ENCODE data around the gene SIM1.

SIM1 gene, protein sequence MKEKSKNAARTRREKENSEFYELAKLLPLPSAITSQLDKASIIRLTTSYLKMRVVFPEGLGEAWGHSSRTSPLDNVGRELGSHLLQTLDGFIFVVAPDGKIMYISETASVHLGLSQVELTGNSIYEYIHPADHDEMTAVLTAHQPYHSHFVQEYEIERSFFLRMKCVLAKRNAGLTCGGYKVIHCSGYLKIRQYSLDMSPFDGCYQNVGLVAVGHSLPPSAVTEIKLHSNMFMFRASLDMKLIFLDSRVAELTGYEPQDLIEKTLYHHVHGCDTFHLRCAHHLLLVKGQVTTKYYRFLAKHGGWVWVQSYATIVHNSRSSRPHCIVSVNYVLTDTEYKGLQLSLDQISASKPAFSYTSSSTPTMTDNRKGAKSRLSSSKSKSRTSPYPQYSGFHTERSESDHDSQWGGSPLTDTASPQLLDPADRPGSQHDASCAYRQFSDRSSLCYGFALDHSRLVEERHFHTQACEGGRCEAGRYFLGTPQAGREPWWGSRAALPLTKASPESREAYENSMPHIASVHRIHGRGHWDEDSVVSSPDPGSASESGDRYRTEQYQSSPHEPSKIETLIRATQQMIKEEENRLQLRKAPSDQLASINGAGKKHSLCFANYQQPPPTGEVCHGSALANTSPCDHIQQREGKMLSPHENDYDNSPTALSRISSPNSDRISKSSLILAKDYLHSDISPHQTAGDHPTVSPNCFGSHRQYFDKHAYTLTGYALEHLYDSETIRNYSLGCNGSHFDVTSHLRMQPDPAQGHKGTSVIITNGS

DNA sequence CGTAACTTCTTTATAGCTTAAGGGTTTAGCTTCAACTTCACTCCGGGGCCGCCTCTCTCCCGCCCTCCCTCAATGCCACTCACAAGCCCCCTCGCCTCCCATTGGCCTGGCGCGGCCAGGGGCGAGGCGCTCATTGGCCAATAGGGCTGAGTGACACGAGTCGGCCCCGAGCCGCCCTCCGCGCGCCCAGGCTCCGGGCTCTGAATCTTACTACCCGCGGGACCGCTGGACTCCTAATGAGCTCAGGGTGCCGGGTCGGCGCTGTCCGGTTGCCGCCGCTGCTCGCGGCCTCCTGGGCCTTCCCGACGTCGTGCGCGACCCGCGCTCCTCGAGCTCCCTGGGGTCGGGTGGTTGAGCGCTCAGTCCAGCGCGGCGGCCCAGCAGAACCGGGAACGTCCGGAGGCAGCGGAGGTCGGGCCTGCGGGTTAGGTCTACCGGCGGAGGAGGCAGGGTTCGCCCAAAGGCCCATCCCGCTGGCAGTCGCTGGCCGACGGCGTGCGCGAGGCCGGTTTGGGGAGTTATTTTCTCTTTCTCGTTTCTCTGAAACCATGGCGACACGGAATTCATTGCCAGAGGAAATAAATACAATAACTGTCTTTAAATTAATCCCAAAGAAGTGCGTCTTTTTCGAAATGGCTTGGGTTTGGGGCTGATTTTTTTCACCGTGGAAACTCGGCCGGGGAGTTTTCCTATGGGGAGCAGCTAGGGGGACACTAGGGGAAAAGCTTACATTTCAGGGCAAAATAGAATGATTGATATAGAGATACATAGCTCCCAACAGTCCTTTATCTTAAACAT lies at the start of gene SIM1:
TSS of gene SIM1 (minus strand) at position 19 of the 798 bp plus-strand sequence. CDS start 1,453 bp downstream, outside the sequence.
- peak; percentile 99 for DNase-seq

- no peak for DNase-seq
Measured at GRCh38 chr6:100512203-100512862, 47.6 kb upstream of the SIM1 start.

- DNase-seq, result no peak
Measured at GRCh38 chr6:100509101-100509500, 44.4 kb upstream of the SIM1 start.

GRCh38 chr6:100506651-100507050 lies 41.9 kb upstream of the SIM1 start:
- no peak for DNase-seq

GRCh38 chr6:100504786-100505737 lies 40.3 kb upstream of the SIM1 start:
- no peak for DNase-seq

DNA sequence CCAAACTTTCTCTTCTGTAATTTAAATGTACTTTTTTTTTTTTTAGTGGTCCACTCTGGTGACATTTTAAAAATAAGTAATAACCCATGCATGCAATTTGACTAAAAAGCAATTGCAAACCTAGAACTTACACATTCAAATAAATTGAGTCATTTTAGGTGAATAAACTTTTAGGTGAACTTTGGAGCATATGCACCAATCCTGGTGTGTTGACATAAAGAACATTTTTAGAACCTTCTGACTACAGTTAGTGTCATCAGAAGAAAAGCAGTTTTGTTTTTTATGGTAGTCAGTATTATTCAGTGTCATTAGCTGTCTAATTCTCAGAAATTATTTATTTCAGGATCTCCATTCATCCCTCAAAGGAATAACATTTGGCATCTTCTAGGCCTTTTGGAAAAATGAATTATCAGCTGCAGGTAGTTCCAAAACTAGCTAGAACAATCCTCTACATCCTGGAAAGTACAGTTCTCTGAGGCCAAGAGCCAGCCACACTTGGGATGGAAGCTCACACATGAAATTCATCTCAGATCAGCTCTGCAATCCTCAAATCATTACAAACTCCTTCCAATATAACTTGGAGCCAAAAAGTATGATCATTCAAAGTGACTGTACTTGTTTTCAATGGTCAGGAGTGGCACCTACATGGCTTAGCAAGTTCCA lies 38.5 kb upstream of the SIM1 start:
- DNase-seq, result no peak

DNA sequence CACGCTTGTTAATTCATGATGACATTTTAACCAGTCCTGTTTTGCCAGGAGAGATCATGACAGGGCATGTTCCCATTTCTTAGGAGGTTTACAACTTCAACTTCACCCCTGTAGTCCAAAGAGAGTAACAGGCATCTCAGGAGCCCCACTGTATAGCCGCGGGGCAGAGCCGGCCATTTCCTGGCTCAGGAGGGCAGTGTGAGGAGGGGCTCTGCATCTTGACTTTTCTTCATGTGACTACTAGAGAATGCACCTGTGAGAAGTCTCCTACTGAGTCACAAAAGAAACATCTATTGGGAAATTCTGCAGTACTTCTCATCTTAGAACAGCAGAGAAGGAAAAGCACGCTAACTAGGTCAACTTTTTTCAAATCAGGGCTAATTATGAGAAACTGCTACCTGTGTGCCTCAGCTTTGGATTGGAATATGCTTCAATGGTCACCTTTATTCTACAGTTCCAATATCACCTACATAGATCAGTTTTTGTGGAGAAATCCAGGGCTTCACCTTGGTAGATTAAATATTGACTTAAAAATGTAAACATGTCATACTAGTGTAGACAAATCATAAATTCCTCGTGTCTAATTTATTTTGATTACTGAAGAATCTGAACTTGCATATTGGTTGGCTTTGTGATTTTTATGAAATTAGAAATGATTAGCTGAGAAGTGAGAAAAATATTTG lies 28.6 kb upstream of the SIM1 start:
- DNase-seq, result peak; percentile 59

DNA sequence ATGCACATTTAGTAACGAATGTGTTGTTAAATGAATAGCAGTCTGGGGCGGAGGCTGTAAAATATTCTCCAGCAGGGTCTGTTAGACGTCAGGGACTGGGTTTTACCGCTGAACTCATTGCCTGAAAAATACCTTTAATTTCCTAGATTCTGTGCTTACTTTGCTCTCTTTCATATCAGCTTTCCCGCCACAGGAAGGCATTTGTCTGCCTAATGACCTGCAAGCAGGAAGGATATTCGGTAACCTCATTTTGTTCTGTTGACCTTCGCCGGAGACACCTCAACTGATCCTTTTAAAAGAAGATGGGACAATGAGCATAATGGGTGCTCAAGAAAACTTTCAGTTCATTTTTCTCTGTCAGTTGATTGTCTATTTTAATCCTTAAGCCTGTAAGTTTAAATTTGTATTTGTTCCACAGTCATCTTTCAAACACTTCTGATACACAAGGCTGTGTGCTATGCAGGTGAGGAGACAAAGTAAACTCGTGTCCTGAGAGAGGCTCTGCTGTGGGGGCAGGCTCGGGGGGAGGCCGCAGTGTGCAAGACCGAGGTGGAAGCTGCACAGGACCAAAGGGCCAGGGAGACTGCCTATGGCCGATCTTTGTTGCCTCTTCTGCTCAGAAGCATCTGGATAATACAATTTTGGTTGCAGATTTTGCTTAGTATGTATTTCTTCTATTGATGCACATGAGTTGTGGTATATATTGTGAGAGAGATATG lies 27.4 kb upstream of the SIM1 start:
- peak; percentile 85 for DNase-seq

DNA sequence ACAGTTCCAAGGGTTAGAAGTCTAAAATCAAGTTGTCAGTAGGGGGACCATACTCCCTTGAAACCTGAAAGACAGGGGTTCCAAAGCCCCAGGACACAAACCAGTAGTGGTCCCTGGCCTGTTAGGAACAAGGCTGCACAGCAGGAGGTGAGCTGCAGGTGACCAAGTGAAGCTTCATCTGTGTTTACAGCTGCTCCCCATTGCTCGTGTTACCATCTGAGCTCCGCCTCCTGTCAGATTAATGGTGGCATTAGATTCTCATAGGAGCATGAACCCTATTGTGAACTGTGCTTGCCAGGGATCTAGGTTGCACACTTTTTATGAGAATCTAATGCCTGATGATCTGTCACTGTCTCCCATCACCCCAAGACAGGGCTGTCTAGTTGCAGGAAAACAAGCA lies 25.3 kb upstream of the SIM1 start:
- DNase-seq, result peak; percentile 70

DNA sequence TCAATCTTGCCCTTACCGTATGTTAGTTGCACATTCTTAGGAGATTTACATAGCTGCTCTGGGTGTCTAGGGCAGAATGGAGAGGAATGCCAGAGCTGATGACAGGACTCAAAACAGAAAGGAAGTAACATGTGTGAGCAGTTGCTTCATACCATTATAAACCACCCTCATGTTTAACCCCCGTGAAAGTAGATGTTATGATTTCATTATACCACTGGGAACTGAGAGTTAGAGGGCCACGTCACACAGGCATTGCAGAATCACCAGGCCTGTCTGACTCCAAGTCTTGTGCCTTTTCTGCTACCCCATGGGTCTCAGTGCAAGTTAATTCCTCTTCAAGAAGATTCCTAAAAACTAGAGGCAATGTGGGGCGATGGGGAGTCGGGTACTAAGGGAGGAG lies 23.5 kb upstream of the SIM1 start:
- DNase-seq, result no peak

DNA sequence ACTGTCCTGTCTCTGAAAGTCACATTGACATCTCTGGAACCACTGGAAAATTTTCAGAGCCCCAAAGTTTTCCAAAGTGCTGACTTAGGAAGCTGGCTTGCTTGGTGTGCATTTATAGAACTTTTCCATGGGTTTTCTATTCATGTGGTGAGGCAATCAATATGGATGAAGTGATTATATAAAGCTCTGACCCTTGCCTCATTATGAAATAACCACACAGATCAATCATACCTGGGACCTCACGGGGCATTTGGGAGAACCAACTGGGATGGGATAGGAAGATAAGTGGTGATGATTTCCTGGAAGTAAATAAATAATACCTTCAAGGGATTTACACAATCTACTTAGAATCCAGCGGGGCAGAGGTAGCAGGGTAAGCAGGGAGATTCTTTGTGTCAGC lies 22.9 kb upstream of the SIM1 start:
- no peak for DNase-seq

DNA sequence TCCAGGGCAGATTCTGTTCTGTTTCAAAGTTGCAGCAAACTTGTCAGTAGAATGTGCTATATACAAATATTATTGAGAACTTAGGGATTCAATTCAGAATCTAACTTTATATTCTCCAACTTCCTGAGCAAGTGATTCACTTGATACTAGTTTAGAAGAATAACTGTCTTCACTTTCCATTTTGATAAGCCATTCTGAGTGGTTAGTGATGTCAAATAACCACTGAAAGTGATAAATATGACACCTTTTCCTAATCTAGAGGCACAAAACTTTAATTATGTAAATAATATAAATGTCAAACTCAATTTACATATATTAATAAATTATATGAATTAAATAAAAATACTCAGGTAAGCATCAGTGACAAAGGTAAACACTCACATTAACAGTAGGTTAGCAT lies 20.5 kb upstream of the SIM1 start:
- no peak for DNase-seq

- DNase-seq, result no peak
Measured at GRCh38 chr6:100484474-100484873, 19.8 kb upstream of the SIM1 start.

DNA sequence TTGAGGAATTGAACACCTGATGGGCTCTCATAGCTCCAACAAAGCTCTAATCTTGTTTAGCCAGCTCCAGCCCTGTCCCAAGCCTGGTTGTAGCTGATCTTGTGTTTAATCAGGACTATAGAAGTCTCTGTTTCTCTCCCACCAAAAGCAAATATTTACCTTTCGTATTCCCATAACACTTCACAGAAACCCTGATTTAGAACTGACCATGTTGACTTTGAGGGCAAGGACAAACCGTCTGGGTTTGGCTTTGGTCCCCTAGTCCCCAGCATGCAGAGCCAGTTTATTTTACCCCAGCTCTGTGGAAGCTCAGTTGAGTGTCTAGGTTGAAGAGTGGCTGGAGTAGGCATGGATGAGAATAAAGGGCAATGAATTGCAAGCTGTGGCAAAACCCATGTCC lies 18.0 kb upstream of the SIM1 start:
- peak; percentile 98 for DNase-seq

DNA sequence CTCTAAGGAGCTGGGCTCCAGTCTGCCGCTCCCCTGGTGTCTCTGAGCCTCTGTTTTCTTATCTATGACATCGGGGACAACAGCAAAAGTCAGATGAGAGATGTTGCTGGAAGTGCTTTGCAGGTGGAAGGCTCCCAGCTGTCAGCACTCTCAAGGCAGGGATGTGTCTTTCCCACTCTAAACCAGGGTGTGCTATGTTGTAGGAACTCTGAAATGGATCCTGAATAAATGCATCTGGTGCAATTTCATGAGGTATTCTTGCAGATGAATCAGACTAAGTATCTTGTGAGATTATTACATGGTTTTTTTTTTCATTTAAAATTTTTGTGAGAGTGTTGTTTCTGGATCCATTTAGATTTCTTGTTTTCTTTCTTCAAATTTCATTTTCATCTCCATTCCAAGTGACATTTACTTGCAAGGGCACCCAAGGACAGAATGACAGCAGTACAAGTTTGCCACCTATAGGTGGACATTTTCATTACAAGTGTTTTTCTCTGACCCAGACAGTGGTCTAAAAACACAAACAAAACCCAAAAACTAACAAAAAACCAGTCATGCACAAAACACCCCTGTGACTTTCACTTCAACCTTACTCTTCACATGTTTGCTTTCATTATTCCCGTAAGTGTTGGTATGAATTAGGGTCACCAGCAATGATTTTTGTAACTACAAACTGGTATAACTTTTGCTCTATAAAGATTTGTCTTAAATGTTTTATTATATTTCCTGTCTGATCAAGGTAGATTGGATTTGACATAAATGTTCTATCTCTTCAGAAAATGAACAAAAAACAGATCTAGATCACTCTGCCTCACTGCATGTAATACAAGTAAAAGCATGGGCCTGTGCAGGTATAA lies 14.7 kb upstream of the SIM1 start:
- peak; percentile 82 for DNase-seq

DNA sequence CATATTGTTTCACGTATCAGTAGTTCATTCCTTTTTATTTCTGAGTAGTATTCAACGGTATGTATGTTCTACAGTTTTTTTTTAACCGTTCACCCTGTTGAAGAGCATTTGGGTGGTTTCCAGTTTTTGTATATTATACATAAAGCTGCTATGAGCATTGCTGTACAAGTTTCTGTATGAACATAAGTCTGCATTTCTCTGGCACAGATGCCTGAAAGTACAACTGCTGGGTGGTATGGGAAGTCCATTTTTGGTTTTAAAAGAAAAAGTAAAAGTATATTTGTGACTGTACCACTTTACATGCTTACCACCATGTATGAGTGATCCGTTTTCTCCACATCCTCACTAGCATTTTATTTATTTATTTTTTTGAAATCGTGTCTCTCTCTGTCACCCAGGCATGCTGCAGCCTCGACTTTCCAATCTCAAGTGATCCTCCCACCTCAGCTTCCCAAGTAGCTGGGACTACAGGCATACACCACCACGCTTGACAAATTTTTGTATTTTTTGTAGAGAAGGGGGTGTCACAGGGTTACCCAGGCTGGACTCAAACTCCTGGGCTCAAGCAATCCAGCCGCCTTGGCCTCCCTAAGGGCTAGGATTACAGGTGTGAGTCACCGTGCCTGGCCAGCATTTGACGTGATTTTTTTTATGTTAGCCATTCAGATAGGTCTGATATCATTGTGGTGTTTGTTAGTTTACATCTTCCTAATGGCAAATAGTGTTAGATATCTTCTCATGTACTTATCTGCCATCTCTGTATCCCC lies 11.0 kb upstream of the SIM1 start:
- DNase-seq, result no peak

DNA sequence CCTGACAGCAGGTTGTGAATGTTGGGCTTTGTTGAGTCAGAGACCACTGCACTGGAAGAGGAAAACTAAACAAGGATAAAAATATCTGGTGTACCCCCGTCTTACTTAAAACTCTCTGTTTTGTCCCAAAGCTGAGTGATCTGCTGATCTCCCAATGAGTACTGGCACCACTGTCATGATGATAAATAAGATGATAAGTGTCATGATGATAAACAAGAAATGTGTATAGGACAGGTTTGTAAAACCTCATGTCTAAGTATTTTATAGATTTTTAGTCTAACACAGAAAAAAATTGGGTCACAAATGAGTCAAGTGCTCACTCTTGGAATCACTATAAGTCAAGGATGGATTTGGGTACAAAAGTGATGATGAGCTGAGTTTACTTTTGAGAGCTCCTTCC lies 8.5 kb upstream of the SIM1 start:
- DNase-seq, result no peak

DNA sequence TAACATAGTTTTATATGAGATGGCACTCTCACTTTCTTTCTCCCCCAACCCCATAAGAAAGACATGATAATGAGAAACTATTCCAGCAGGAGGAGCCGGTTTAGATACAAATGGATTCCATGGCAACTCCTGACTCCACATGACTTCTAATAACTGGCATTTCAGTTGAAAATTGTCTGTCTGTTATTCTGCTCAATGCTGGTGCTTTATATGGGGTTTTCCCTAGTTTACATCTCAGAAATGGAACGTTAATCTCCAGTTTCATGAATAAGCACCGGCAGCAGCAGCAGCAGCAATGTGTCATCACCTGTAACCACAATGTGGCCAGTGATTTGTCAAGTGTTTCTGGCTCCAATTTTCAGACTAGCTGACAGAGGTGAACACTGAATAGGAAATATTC lies 8.0 kb upstream of the SIM1 start:
- no peak for DNase-seq

Measured in NCI-H774 (cell line).